Astrocyte (in vitro differentiated cells and primary cell): ENCODE data around the gene TNNI3K.

Experiments
- EZH2 ChIP-seq: IDR thresholded peaks from 2 replicates; pipeline ENCODE4 v1.6.1; 2012; ENCODE audit warnings: mild to moderate bottlenecking, low read length, inconsistent platforms; ENCODE audit not compliant: insufficient read depth
- TF ChIP-seq, protein P1 (sequence below): IDR thresholded peaks from 2 replicates; pipeline ENCODE4 v1.5.1; 2011; ENCODE audit warnings: low read depth, mild to moderate bottlenecking, inconsistent platforms, low read length, moderate library complexity; ENCODE audit not compliant: insufficient read depth

DNA sequence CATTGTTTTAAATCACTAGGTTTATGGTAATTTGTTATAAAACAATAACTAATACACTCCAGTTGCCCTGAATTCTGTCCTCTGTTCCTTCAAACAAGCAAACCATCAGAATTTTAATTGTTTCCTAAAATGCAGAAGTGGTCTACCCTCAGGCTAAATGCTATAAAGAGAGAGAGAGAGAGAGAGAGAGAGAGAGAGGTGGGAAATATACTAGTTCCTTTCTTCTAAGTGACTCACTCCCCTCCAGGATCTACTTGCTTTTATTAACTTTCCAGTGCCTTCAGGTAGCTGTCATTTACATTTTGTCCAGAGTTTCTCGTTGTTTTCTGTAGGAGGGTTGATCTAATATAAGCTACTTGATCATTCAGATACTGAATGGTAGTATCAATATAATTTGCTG, 250.8 kb downstream of the TNNI3K start:
- TF ChIP-seq, protein P1, sequence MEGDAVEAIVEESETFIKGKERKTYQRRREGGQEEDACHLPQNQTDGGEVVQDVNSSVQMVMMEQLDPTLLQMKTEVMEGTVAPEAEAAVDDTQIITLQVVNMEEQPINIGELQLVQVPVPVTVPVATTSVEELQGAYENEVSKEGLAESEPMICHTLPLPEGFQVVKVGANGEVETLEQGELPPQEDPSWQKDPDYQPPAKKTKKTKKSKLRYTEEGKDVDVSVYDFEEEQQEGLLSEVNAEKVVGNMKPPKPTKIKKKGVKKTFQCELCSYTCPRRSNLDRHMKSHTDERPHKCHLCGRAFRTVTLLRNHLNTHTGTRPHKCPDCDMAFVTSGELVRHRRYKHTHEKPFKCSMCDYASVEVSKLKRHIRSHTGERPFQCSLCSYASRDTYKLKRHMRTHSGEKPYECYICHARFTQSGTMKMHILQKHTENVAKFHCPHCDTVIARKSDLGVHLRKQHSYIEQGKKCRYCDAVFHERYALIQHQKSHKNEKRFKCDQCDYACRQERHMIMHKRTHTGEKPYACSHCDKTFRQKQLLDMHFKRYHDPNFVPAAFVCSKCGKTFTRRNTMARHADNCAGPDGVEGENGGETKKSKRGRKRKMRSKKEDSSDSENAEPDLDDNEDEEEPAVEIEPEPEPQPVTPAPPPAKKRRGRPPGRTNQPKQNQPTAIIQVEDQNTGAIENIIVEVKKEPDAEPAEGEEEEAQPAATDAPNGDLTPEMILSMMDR, result no peak
- TF ChIP-seq EZH2, result no peak
